ENCODE results near the gene MTCL1. TPM values are rescaled to one million over a fixed set of nuclear protein-coding genes. Genes with fewer than 3 reads are reported as not detected.

The MTCL1 gene
- total RNA-seq, 1 donor from 2014 or later: 0.80 TPM

GRCh38 chr18:8722946-8723820 lies 17.8 kb downstream of the MTCL1 start:
- Mint-ChIP-seq H3K4me1 (ENCODE audit: low read depth) (no peaks in the 10 kb centered on the region), H3K36me3 (ENCODE audit: low read depth) (no peaks in the 10 kb centered on the region), H3K9me3 (no peaks in the 10 kb centered on the region), H3K4me3 (no peak overlapping the region), H3K27me3 (ENCODE audit: insufficient read depth) (peaks cover 3% of the 10 kb centered on the region), H3K27ac (no peak overlapping the region)
- intact Hi-C loops (cut with micrococcal nuclease): no loop called here
- DNase-seq (ENCODE audit: low spot score): no peak

- Mint-ChIP-seq H3K27me3 (ENCODE audit: insufficient read depth) (peaks cover 3% of the 10 kb centered on the region), H3K4me3 (no peak overlapping the region), H3K4me1 (ENCODE audit: low read depth) (no peaks in the 10 kb centered on the region), H3K36me3 (ENCODE audit: low read depth) (no peaks in the 10 kb centered on the region), H3K9me3 (no peaks in the 10 kb centered on the region), H3K27ac (no peak overlapping the region)
- DNase-seq (ENCODE audit: low spot score): no peak
- intact Hi-C loops (cut with micrococcal nuclease): no loop called here
Measured at GRCh38 chr18:8724452-8724851, 19.1 kb downstream of the MTCL1 start.

GRCh38 chr18:8726281-8726680 lies 20.9 kb downstream of the MTCL1 start:
- DNase-seq (ENCODE audit: low spot score): no peak
- H3K4me1 Mint-ChIP-seq (ENCODE audit: low read depth): no peaks in the 10 kb centered on the region
- H3K4me3 Mint-ChIP-seq: no peak overlapping the region
- H3K36me3 Mint-ChIP-seq (ENCODE audit: low read depth): no peaks in the 10 kb centered on the region
- H3K27ac Mint-ChIP-seq: no peak overlapping the region
- peaks cover 3% of the 10 kb centered on the region for H3K27me3 Mint-ChIP-seq (ENCODE audit: insufficient read depth)
- no peaks in the 10 kb centered on the region for H3K9me3 Mint-ChIP-seq
- intact Hi-C loops (cut with micrococcal nuclease): no loop called here

- Mint-ChIP-seq H3K4me3 (no peak overlapping the region), H3K36me3 (ENCODE audit: low read depth) (no peaks in the 10 kb centered on the region), H3K9me3 (no peaks in the 10 kb centered on the region), H3K27me3 (ENCODE audit: insufficient read depth) (peaks cover 3% of the 10 kb centered on the region), H3K4me1 (ENCODE audit: low read depth) (no peaks in the 10 kb centered on the region), H3K27ac (no peak overlapping the region)
- no peak for DNase-seq (ENCODE audit: low spot score)
- intact Hi-C loops (cut with micrococcal nuclease): no loop called here
Measured at GRCh38 chr18:8726963-8727705, 21.8 kb downstream of the MTCL1 start.

- intact Hi-C loops (cut with micrococcal nuclease): no loop called here
- no peak overlapping the region for H3K4me3 Mint-ChIP-seq
- H3K9me3 Mint-ChIP-seq: no peaks in the 10 kb centered on the region
- no peaks in the 10 kb centered on the region for H3K36me3 Mint-ChIP-seq (ENCODE audit: low read depth)
- peaks cover 2% of the 10 kb centered on the region for H3K27me3 Mint-ChIP-seq (ENCODE audit: insufficient read depth)
- DNase-seq (ENCODE audit: low spot score): no peak
- no peak overlapping the region for H3K27ac Mint-ChIP-seq
- no peaks in the 10 kb centered on the region for H3K4me1 Mint-ChIP-seq (ENCODE audit: low read depth)
Measured at GRCh38 chr18:8730080-8730827, 24.9 kb downstream of the MTCL1 start.

GRCh38 chr18:8732442-8733360 lies 27.3 kb downstream of the MTCL1 start:
- peaks cover 2% of the 10 kb centered on the region for H3K27me3 Mint-ChIP-seq (ENCODE audit: insufficient read depth)
- intact Hi-C loops (cut with micrococcal nuclease): no loop called here
- H3K4me3 Mint-ChIP-seq: no peak overlapping the region
- no peak overlapping the region for H3K27ac Mint-ChIP-seq
- no peaks in the 10 kb centered on the region for H3K4me1 Mint-ChIP-seq (ENCODE audit: low read depth)
- DNase-seq (ENCODE audit: low spot score): no peak
- no peaks in the 10 kb centered on the region for H3K9me3 Mint-ChIP-seq
- H3K36me3 Mint-ChIP-seq (ENCODE audit: low read depth): no peaks in the 10 kb centered on the region

- Mint-ChIP-seq H3K27me3 (ENCODE audit: insufficient read depth) (peaks cover 2% of the 10 kb centered on the region), H3K4me1 (ENCODE audit: low read depth) (no peaks in the 10 kb centered on the region), H3K4me3 (no peak overlapping the region), H3K9me3 (no peaks in the 10 kb centered on the region), H3K27ac (no peak overlapping the region), H3K36me3 (ENCODE audit: low read depth) (no peaks in the 10 kb centered on the region)
- intact Hi-C loops (cut with micrococcal nuclease): no loop called here
- no peak for DNase-seq (ENCODE audit: low spot score)
Measured at GRCh38 chr18:8734496-8734895, 29.1 kb downstream of the MTCL1 start.

- Mint-ChIP-seq H3K27me3 (ENCODE audit: insufficient read depth) (peaks cover 2% of the 10 kb centered on the region), H3K9me3 (no peaks in the 10 kb centered on the region), H3K27ac (no peak overlapping the region)
Measured at GRCh38 chr18:8735274-8735673, 29.9 kb downstream of the MTCL1 start.

GRCh38 chr18:8741117-8741516 lies 35.8 kb downstream of the MTCL1 start:
- no peak overlapping the region for H3K4me3 Mint-ChIP-seq
- H3K27me3 Mint-ChIP-seq (ENCODE audit: insufficient read depth): peaks cover 6% of the 10 kb centered on the region
- H3K27ac Mint-ChIP-seq: no peak overlapping the region
- intact Hi-C loops (cut with micrococcal nuclease): no loop called here
- H3K36me3 Mint-ChIP-seq (ENCODE audit: low read depth): no peaks in the 10 kb centered on the region
- peaks cover 17% of the 10 kb centered on the region for H3K4me1 Mint-ChIP-seq (ENCODE audit: low read depth)
- peaks cover 21% of the 10 kb centered on the region for H3K9me3 Mint-ChIP-seq
- no peak for DNase-seq (ENCODE audit: low spot score)

More at GRCh38 chr18:8735274-8735673, 29.9 kb downstream of the MTCL1 start:
- DNase-seq (ENCODE audit: low spot score): no peak
- H3K4me3 Mint-ChIP-seq: no peak overlapping the region
- H3K4me1 Mint-ChIP-seq (ENCODE audit: low read depth): no peaks in the 10 kb centered on the region
- no peaks in the 10 kb centered on the region for H3K36me3 Mint-ChIP-seq (ENCODE audit: low read depth)
- intact Hi-C loops (cut with micrococcal nuclease): no loop called here

GRCh38 chr18:8741532-8741931 lies 36.2 kb downstream of the MTCL1 start:
- Mint-ChIP-seq H3K36me3 (ENCODE audit: low read depth) (no peaks in the 10 kb centered on the region), H3K4me1 (ENCODE audit: low read depth) (peaks cover 17% of the 10 kb centered on the region), H3K9me3 (peaks cover 21% of the 10 kb centered on the region), H3K27ac (no peak overlapping the region), H3K27me3 (ENCODE audit: insufficient read depth) (peaks cover 5% of the 10 kb centered on the region), H3K4me3 (no peak overlapping the region)
- intact Hi-C loops (cut with micrococcal nuclease): no loop called here
- DNase-seq (ENCODE audit: low spot score): no peak

GRCh38 chr18:8742387-8743361 lies 37.3 kb downstream of the MTCL1 start:
- Mint-ChIP-seq H3K4me3 (no peak overlapping the region), H3K27ac (no peak overlapping the region), H3K4me1 (ENCODE audit: low read depth) (peaks cover 17% of the 10 kb centered on the region), H3K36me3 (ENCODE audit: low read depth) (no peaks in the 10 kb centered on the region), H3K27me3 (ENCODE audit: insufficient read depth) (peaks cover 7% of the 10 kb centered on the region), H3K9me3 (peaks cover 21% of the 10 kb centered on the region)
- no peak for DNase-seq (ENCODE audit: low spot score)
- intact Hi-C loops (cut with micrococcal nuclease): no loop called here
